GM12874 (cell line): ENCODE measurements around the gene DHRS1.

Source experiments
- TF ChIP-seq, protein P1 (sequence below): IDR thresholded peaks from 2 replicates; pipeline ENCODE4 v1.5.1; 2011; ENCODE audit warnings: low read depth, mild to moderate bottlenecking, control low read depth, low read length, moderate library complexity; ENCODE audit not compliant: insufficient read depth

DHRS1 gene

DNA sequence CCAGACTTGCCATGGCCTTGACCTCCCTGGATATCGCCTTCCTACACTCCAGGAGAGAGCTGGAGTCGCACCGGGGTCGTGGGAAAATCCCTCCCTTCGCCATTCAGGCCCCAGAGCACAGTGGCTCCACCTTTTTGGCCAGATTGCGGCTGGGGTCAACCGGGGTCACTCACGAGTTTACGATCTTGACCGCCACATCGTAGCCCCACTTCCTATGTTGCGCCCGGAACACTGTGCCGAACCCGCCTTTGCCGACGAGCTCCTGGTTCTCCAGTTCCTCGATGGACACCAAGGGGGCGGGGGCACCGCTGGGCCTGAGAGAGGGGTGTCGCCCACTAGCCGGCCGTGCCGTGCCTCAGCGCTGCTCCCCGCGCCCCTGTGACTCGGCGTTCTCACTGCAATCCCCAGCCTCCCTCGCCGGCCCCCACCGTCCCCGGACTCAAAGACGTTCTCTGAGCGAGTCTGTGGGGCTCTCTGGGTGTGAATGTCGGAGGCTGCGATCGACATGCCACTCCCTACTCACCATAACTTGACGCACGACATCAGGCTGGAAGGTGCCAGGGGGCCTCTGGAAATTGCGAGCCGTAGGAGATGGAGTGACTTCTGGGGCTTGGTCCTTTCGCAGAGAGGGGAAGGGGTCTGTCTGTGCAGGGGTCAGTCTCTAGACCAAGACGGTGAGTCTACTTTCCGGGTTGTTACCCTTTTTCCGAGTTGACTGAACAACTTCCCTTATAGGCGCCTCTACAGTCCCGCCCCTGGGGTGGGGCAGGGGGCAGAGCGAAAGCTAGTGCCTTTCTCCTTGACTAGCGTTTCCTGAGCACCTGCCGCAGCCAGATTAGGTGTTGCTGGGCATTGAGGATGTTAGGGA, 39.9 kb upstream of the DHRS1 start, which contains the start of gene RIPK3:
Gene RIPK3 (minus strand): TSS at position 708 of the 868 bp plus-strand sequence. CDS start 165 bp downstream, at position 543.
- TF ChIP-seq, protein P1, sequence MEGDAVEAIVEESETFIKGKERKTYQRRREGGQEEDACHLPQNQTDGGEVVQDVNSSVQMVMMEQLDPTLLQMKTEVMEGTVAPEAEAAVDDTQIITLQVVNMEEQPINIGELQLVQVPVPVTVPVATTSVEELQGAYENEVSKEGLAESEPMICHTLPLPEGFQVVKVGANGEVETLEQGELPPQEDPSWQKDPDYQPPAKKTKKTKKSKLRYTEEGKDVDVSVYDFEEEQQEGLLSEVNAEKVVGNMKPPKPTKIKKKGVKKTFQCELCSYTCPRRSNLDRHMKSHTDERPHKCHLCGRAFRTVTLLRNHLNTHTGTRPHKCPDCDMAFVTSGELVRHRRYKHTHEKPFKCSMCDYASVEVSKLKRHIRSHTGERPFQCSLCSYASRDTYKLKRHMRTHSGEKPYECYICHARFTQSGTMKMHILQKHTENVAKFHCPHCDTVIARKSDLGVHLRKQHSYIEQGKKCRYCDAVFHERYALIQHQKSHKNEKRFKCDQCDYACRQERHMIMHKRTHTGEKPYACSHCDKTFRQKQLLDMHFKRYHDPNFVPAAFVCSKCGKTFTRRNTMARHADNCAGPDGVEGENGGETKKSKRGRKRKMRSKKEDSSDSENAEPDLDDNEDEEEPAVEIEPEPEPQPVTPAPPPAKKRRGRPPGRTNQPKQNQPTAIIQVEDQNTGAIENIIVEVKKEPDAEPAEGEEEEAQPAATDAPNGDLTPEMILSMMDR: no peak

DNA sequence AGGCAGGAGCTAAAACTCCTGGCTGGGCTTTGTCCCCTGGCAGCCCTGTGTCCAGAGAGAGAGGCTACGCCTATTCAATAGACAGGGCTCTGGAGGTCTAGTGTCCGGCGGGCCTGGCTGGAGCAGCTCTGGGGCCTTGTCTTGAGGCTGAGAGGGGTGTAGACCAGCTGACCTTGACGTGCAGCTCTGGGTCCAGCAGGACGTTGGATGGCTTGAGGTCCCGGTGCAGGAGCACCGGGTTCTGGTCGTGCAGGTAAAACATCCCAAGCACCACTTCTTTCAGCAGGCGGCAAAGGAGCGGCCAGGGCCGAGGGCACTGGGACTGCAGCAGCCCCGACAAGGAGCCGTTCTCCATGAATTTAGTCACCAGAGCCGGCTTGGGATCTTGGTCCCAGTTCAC, 39.3 kb upstream of the DHRS1 start:
- TF ChIP-seq, protein P1: no peak

GRCh38 chr14:24337824-24338175, 38.2 kb upstream of the DHRS1 start:
- TF ChIP-seq, protein P1: no peak

GRCh38 chr14:24337144-24337823, 37.7 kb upstream of the DHRS1 start:
- TF ChIP-seq, protein P1: no peak

DNA sequence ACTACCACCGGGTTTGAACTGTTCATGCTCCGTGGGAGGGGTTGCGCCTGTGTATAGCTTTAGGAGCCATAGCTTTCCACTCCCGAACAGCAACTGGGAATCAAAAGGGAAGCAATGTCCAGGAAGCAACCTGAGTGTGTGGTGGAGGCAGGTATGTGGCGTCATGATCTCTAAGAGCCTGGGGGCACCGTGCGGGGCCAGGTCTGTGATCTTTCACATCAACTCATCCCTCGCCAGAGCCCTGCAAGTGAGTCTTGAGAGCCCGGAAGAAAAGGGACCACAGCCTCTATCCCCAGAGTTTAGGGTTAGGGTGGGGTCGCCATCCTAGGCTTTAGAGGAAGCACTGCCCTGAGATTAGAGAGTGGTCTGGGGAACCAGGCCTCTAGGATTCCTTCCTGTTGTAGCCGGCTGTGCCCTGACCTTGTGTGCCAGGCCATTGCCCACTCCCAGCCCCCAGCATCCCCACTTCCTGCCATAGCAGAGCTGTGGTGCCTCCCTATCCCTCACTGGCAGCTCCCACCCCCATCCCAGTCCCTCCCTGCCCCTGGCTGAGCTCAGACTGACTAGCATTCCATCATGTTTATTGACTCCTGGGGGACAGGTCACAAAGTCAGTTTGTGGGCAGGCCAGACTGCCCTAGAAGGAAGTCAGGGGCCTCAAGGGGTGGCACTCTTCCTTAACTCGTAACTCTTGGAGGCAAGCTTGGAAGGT, 36.0 kb upstream of the DHRS1 start:
- TF ChIP-seq, protein P1: no peak

- TF ChIP-seq, protein P1: no peak
Observed at GRCh38 chr14:24334431-24335291, 35.1 kb upstream of the DHRS1 start, which contains the start of gene ADCY4. Gene ADCY4 (minus strand): TSS chr14:24335071. CDS start chr14:24334652, 419 bp downstream.
